Neural crest cell (in vitro differentiated cells): ENCODE data around the gene YKT6. TPM values are rescaled to one million over a fixed set of nuclear protein-coding genes. Genes with fewer than 3 reads are reported as not detected.

ENCODE experiments used
- DNase-seq: peaks from one replicate; pipeline ENCODE4 v3.0.0; 2021; ENCODE audit warnings: low read depth, mixed read lengths, low spot score
- H3K27ac Mint-ChIP-seq: one replicate; pipeline ENCODE4 v1.8.0; 2021; ENCODE audit warnings: mild to moderate bottlenecking, mixed read lengths; ENCODE audit not compliant: unreplicated experiment
- H3K27me3 Mint-ChIP-seq: 2 replicates; pipeline ENCODE4 v1.8.0; 2021; ENCODE audit warnings: low read depth, mild to moderate bottlenecking, mixed read lengths
- H3K36me3 Mint-ChIP-seq: 2 replicates; pipeline ENCODE4 v1.8.0; 2021; ENCODE audit warnings: low read depth, mild to moderate bottlenecking, mixed read lengths
- H3K4me1 Mint-ChIP-seq: 2 replicates; pipeline ENCODE4 v1.8.0; 2021; ENCODE audit warnings: mixed read lengths
- H3K4me3 Mint-ChIP-seq: one replicate; pipeline ENCODE4 v1.8.0; 2021; ENCODE audit warnings: mild to moderate bottlenecking, mixed read lengths
- H3K9me3 Mint-ChIP-seq: 2 replicates; pipeline ENCODE4 v1.8.0; 2021; ENCODE audit warnings: mixed read lengths
- total RNA-seq: library from RNA; stranded (reverse); gene quantifications from 2 replicates; pipeline ENCODE4 v1.2.1, GENCODE V29; 2021
- TF ChIP-seq, protein P1 (sequence below): fragments of 200-600 bp; sonication (generic); conservative IDR thresholded peaks from 2 replicates; pipeline ENCODE4 v1.5.0; 2021; ENCODE audit warnings: antibody characterized with exemption, mild to moderate bottlenecking

YKT6 gene
- total RNA-seq, 1 donor from 2014 or later = 97.4 TPM

DNA sequence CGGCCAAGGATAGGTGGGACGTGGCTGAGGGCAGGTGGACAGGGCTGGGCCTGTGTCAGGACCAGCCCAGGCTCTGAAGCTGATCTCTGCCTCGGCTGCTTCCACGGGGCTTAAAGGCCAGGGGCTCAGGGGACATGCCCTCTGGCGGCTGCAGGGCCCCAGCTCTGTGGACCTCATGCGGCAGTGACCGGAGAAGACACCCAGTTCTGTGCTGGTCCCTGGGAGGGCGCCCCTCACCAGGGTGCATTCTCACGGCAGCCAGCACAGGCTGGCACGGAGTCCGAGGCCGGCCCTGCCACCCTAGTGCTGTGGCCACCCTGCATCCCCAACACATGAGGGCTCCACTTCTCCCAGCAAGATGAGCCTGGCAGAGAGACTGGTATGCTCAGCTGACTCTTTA is 30.3 kb downstream of the YKT6 start:
- TF ChIP-seq, protein P1, sequence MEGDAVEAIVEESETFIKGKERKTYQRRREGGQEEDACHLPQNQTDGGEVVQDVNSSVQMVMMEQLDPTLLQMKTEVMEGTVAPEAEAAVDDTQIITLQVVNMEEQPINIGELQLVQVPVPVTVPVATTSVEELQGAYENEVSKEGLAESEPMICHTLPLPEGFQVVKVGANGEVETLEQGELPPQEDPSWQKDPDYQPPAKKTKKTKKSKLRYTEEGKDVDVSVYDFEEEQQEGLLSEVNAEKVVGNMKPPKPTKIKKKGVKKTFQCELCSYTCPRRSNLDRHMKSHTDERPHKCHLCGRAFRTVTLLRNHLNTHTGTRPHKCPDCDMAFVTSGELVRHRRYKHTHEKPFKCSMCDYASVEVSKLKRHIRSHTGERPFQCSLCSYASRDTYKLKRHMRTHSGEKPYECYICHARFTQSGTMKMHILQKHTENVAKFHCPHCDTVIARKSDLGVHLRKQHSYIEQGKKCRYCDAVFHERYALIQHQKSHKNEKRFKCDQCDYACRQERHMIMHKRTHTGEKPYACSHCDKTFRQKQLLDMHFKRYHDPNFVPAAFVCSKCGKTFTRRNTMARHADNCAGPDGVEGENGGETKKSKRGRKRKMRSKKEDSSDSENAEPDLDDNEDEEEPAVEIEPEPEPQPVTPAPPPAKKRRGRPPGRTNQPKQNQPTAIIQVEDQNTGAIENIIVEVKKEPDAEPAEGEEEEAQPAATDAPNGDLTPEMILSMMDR = no peak
- no peak overlapping the region for H3K4me3 Mint-ChIP-seq
- H3K27ac Mint-ChIP-seq = no peak overlapping the region
- peaks cover under 1% of the 10 kb centered on the region for H3K4me1 Mint-ChIP-seq
- no peak for DNase-seq
- H3K36me3 Mint-ChIP-seq = no peaks in the 10 kb centered on the region
- H3K27me3 Mint-ChIP-seq = no peaks in the 10 kb centered on the region
- no peaks in the 10 kb centered on the region for H3K9me3 Mint-ChIP-seq

- Mint-ChIP-seq H3K4me3 (no peak overlapping the region), H3K27ac (no peak overlapping the region), H3K4me1 (peaks cover 5% of the 10 kb centered on the region), H3K27me3 (no peaks in the 10 kb centered on the region), H3K9me3 (no peaks in the 10 kb centered on the region), H3K36me3 (no peaks in the 10 kb centered on the region)
- TF ChIP-seq, protein P1 = no peak
- DNase-seq = no peak
These were observed 31.6 kb downstream of the YKT6 start for GRCh38 chr7:44232396-44232795.

DNA sequence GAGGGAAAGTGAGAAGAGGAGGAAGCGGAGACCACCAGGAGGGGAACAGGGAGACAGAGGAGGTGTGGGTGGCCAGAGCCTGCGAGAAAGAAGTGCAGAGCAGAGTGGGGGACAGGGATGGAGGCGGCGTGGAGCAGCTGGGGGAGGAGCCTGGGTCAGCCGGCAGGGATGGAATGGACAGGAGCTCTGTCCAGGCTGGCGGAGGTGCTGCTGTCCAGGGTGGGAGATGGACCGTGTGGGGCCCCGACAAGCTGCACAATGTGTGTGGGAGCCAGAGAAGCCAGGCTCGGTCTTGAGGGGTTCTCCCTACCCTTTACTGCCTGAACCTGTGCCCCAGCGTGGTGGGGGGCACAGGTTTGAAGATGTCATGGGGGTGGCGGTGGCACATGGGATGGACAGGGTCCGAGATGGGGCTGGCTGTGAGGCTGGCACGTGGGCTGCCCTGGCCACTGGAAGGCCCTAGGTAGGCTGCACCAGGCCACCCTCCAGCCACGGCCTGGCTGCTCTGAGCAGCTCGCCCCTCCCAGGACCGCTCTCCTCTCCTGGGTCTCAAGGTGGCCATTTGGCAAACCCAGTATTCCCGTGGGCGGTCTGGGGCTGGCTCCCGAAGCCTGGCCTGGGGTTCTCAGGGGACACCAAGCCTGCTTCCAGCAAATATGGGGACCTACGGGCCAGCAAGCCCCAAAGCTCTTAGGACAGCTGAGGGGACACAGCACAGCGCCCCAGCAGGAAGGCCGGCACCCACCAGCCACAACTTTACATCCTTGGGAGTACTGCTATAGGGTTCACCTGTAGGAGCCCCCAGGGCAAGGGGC is 32.3 kb downstream of the YKT6 start:
- H3K4me1 Mint-ChIP-seq = peaks cover 5% of the 10 kb centered on the region
- no peaks in the 10 kb centered on the region for H3K36me3 Mint-ChIP-seq
- no peak overlapping the region for H3K4me3 Mint-ChIP-seq
- H3K27ac Mint-ChIP-seq = no peak overlapping the region
- TF ChIP-seq, protein P1 = no peak
- no peaks in the 10 kb centered on the region for H3K27me3 Mint-ChIP-seq
- no peak for DNase-seq
- H3K9me3 Mint-ChIP-seq = no peaks in the 10 kb centered on the region

DNA sequence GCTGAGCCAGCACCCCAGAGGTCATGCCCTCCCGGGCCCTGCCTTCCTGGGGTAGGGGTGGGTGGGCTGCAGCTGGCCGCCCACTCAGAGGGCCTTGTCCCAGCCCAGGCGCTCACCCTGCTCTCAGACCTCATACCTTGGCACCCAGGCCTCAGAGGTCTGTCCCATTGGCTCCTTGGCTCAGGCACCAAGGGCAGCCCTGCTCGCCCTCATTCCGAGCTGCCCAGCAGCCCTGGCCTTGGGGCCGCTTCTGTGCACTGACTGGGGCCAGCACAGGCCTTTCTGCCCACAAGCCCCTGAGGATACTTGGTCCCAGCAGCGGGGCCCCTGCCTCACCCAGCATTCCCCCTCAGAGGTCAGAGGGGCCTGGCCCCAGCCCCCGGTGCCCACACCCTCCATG is 34.3 kb downstream of the YKT6 start:
- H3K36me3 Mint-ChIP-seq = no peaks in the 10 kb centered on the region
- TF ChIP-seq, protein P1 = no peak
- no peaks in the 10 kb centered on the region for H3K27me3 Mint-ChIP-seq
- H3K4me1 Mint-ChIP-seq = peaks cover 5% of the 10 kb centered on the region
- no peak overlapping the region for H3K27ac Mint-ChIP-seq
- no peaks in the 10 kb centered on the region for H3K9me3 Mint-ChIP-seq
- no peak for DNase-seq
- H3K4me3 Mint-ChIP-seq = no peak overlapping the region

DNA sequence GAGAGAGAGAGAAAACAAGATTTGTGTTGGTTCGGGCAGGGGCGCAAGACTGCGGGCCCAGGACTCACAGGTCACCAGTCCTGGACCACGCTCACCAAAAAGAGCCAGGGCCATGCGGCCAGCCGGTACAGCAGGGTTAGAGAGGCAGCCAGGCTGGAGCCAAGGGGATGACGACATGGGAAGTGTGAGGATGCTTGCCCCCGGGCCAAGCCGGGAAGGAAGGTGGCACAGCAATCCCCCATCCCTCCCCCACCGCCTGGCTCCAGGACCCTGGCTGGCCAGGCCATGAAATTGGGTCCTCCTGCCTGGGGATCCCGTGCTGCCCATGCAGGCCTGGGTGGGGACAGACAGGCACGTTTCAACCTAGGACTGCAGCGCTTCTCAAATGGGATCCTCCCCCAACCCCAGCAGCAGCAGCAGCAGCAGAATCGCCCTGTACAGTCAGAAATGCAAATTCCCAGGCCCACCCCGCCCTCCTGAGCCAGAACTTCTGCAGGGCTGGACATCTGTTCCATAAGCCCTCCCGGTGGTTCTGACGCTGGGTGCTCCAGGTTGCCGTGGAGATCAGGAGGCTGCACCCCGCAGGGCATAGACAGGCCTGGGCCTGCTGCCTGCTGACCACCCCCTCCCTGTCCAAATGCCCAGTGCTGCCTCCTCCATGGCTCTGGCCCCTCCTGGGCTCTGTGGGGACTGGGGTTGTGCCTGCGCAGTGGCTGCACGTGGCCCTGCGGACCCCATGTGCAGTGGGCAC is 35.0 kb downstream of the YKT6 start:
- Mint-ChIP-seq H3K27ac (peak overlapping the region; percentile 84), H3K27me3 (no peaks in the 10 kb centered on the region), H3K36me3 (no peaks in the 10 kb centered on the region), H3K4me3 (no peak overlapping the region), H3K9me3 (no peaks in the 10 kb centered on the region), H3K4me1 (peaks cover 5% of the 10 kb centered on the region)
- no peak for DNase-seq
- TF ChIP-seq, protein P1 = no peak
